GM12878 (cell line): ENCODE results near the gene PAIP2. TPM values are rescaled to one million over a fixed set of nuclear protein-coding genes. Genes with fewer than 3 reads are reported as not detected.

Source experiments
- ATAC-seq: fragments of 200-7000 bp; cut with Tn5 transposase; 3 replicates; pipeline ENCODE4 v1.9.1; 2020; ENCODE audit warnings: mild to moderate bottlenecking, moderate library complexity
- BruUV-seq: library from RNA; stranded (reverse); fragments of 400-500 nt; replicated peaks from 2 replicates; lab custom pipeline; 2021; lab: Mats Ljungman, UMichigan
- CTCF ChIA-PET: fragments of 300-600 bp; sonication (Branson Sonifier 250); formaldehyde crosslinking; extraction: SDS; loops from one replicate; lab custom pipeline; 2021; ENCODE audit warnings: inconsistent platforms; lab: Yijun Ruan, JAX
- POLR2A ChIA-PET: fragments of 350-600 bp; formaldehyde crosslinking; extraction: SDS; loops from one replicate; lab custom pipeline; 2021; ENCODE audit warnings: inconsistent platforms; lab: Charles Lee
- RAD21 ChIA-PET: fragments of 300-600 bp; sonication (Branson Sonifier 250); formaldehyde crosslinking; loops from one replicate; lab custom pipeline; 2023; ENCODE audit warnings: antibody characterized with exemption; ENCODE audit not compliant: unreplicated experiment; lab: Charles Lee
- SMC1A ChIA-PET: fragments of 300-600 bp; sonication (Branson Sonifier 250); formaldehyde crosslinking; loops from one replicate; lab custom pipeline; 2023; ENCODE audit not compliant: unreplicated experiment, uncharacterized antibody; lab: Charles Lee
- DNase-seq: peaks from one replicate; pipeline ENCODE4 v3.0.0-alpha.2; 2011; ENCODE audit warnings: low read depth, low spot score
- FAIRE-seq: peaks from 3 replicates; lab custom pipeline; 2011; peaks lifted over from hg19 to GRCh38; lab: Jason Lieb, UNC
- H2AFZ ChIP-seq: 2 replicates; pipeline ENCODE4 v1.6.0; 2011; ENCODE audit warnings: low read depth, low read length, control low read depth; ENCODE audit not compliant: control insufficient read depth
- H3K27ac ChIP-seq: 2 replicates; pipeline ENCODE4 v1.5.1; 2011; ENCODE audit warnings: control low read depth; ENCODE audit not compliant: control insufficient read depth, insufficient read depth
- H3K27me3 ChIP-seq, 2 experiments: replicated peaks in 1 of 2; 2 replicates each; pipeline versions ENCODE4 v1.6.0 to v1.6.1; 2011; ENCODE audit warnings: low read length in 1 of 2; ENCODE audit not compliant: control insufficient read depth in 2 of 2, insufficient read depth in 2 of 2
- H3K36me3 ChIP-seq, 2 experiments: 2 replicates each; pipeline ENCODE4 v1.5.1; 2011; ENCODE audit warnings: low read length in 1 of 2; ENCODE audit not compliant: control insufficient read depth in 2 of 2, insufficient read depth in 2 of 2
- H3K4me1 ChIP-seq: 2 replicates; pipeline ENCODE4 v1.6.1; 2011; ENCODE audit warnings: mild to moderate bottlenecking, low read length, moderate library complexity, mixed read lengths; ENCODE audit not compliant: control insufficient read depth, insufficient read depth
- H3K4me2 ChIP-seq: 2 replicates; pipeline ENCODE4 v1.6.0; 2011; ENCODE audit warnings: control low read depth; ENCODE audit not compliant: control insufficient read depth, insufficient read depth
- H3K4me3 ChIP-seq: fragments of 200-600 bp; sonication (generic); 2 replicates; pipeline ENCODE4 v1.5.1; 2016
- H3K79me2 ChIP-seq: 2 replicates; pipeline ENCODE4 v1.6.0; 2011; ENCODE audit warnings: low read length; ENCODE audit not compliant: control insufficient read depth, insufficient read depth
- H3K9ac ChIP-seq: 2 replicates; pipeline ENCODE4 v1.8.0; 2011; ENCODE audit warnings: low read length, control low read depth, mixed read lengths; ENCODE audit not compliant: control insufficient read depth, insufficient read depth
- H3K9me3 ChIP-seq: replicated peaks from 3 replicates; pipeline ENCODE4 v1.5.1; 2011; ENCODE audit warnings: mild to moderate bottlenecking, low read length; ENCODE audit not compliant: control insufficient read depth, insufficient read depth
- H4K20me1 ChIP-seq: 2 replicates; pipeline ENCODE4 v1.6.0; 2011; ENCODE audit not compliant: control insufficient read depth, insufficient read depth
- HDAC2 ChIP-seq: fragments of 200-600 bp; sonication (generic); IDR thresholded peaks from 2 replicates; pipeline ENCODE4 v1.6.1; 2017
- POLR2AphosphoS5 ChIP-seq: IDR thresholded peaks from 2 replicates; pipeline ENCODE4 v1.6.1; 2011; ENCODE audit warnings: mild to moderate bottlenecking, low read length, inconsistent platforms
- SMARCA5 ChIP-seq: fragments of 450-650 bp; IDR thresholded peaks from 2 replicates; pipeline ENCODE4 v1.6.1; 2017; ENCODE audit warnings: mild to moderate bottlenecking
- WGBS: methylation state at CpG from one replicate; pipeline ENCODE4 v1.1.6; 2016; ENCODE audit warnings: low lambda C conversion rate; ENCODE audit not compliant: insufficient replicate concordance, insufficient coverage; ENCODE audit errors: missing lambda C conversion rate; 5-methylcytosine and 5-hydroxymethylcytosine counted together
- in situ Hi-C: fragments of 300-500 bp; cut with MboI; formaldehyde crosslinking; loops from 9 replicates; pipeline ENCODE4 v1.14.3; 2018; ENCODE audit warnings: mixed read lengths
- intact Hi-C: fragments of 100-400 bp; cut with micrococcal nuclease; formaldehyde crosslinking; loops from one replicate; pipeline ENCODE4 v1.14.2; 2022; ENCODE audit not compliant: unreplicated experiment
- polyA plus RNA-seq, 11 experiments: library from polyadenylated mRNA; depleted of rRNA in 4 of 11; unstranded in 6 of 11; stranded (reverse) in 5 of 11; fragments of >200 nt; fragmentation: Nextera tagmentation in 4 of 11; fragmentation: Illumina TruSeq in 1 of 11; extraction: Ambion mirVana in 4 of 11; extraction: Trizol in 1 of 11; gene quantifications; 1 replicate in 1 of 11; 2 replicates in 10 of 11; pipeline versions ENCODE4 v1.2.1 to v1.2.3, GENCODE V29; 2011 to 2016; ENCODE audit warnings: inconsistent platforms in 2 of 11, missing spikeins in 2 of 11, low read depth in 1 of 11
- total RNA-seq, 4 experiments: library from RNA; depleted of rRNA in 3 of 4; stranded (reverse); fragments of >200 nt in 3 of 4; fragmentation: Illumina TruSeq in 1 of 4; extraction: Trizol in 1 of 4; gene quantifications; 2 replicates each; pipeline versions ENCODE4 v1.2.1 to v1.2.3, GENCODE V29; 2013 to 2021
- TF ChIP-seq, protein P1 (sequence below): IDR thresholded peaks from 2 replicates; pipeline ENCODE4 v1.6.1; 2011; ENCODE audit warnings: borderline replicate concordance, low read depth, mild to moderate bottlenecking, moderate library complexity, low read length; ENCODE audit not compliant: insufficient read depth, poor library complexity, severe bottlenecking

Gene PAIP2
- total and polyA plus RNA-seq, 10 of the 15 experiments (the other 5 are each of a cell fraction or from before 2014, with no cell fraction given) = 49.9 to 154 (median 102) TPM

DNA sequence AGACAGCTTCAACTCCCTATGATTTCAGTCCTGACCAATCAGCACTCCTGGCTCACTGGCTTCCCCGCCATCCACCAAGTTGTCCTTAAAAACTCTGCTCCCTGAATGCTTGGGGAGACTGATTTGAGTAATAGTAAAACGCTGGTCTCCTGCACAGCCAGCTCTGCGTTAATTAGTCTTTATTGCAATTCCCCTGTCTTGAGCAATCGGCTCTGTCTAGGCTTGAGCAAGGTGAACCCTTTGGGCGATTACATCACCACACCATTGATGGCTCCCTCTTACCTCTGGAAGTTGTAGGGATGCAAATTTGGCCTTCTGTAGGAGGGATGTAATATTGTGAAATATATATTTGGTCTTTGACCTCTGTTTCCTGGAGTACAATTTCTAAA, 44.4 kb downstream of the PAIP2 start:
- Histone ChIP-seq H3K9me3 (no peaks in the 10 kb centered on the region), H3K27ac (peak overlapping the region; percentile 62), H3K9ac (no peak overlapping the region), H3K4me3 (peak overlapping the region; percentile 19; the same call in 1 of the 2 replicates)
- ChIA-PET CTCF (interaction anchor here (0.9 to 3.2 kb wide), 4 partner anchors 12 to 135 kb away, joined by 3 to 15 read pairs (median 4); no protein-coding TSS in a partner anchor), SMC1A (interaction anchor here (1.0 to 3.9 kb wide), 7 partner anchors 13 to 135 kb away, joined by 3 to 19 read pairs (median 3); partner anchors contain the start of gene SPATA24)
- TF ChIP-seq HDAC2 (no peak), SMARCA5 (no peak), POLR2AphosphoS5 (peak; percentile 27; the same call in 1 of the 2 replicates)
- TF ChIP-seq, protein P1, sequence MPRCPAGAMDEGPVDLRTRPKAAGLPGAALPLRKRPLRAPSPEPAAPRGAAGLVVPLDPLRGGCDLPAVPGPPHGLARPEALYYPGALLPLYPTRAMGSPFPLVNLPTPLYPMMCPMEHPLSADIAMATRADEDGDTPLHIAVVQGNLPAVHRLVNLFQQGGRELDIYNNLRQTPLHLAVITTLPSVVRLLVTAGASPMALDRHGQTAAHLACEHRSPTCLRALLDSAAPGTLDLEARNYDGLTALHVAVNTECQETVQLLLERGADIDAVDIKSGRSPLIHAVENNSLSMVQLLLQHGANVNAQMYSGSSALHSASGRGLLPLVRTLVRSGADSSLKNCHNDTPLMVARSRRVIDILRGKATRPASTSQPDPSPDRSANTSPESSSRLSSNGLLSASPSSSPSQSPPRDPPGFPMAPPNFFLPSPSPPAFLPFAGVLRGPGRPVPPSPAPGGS = peak; percentile 84
- TF ChIP-seq, all 136 proteins: peak for 2
- H3K4me2 ChIP-seq = peak overlapping the region; percentile 51
- ATAC-seq (no peak), FAIRE-seq (no peak), DNase-seq (no peak)
- H3K79me2 ChIP-seq = peaks cover 42% of the 10 kb centered on the region
- H3K4me1 ChIP-seq = peaks cover 49% of the 10 kb centered on the region
- POLR2A ChIA-PET = interaction anchor here (0.5 to 6.8 kb wide), 5 partner anchors 10 to 113 kb away, joined by 3 to 74 read pairs (median 4); partner anchors contain the start of genes PAIP2 and SPATA24
- in situ Hi-C loops = no loop called here
- no peak overlapping the region for H2AFZ ChIP-seq
- WGBS = 58% methylated on average over 5 of the region's 5 CpGs
- no peaks in the 10 kb centered on the region for H4K20me1 ChIP-seq
- intact Hi-C loops = loop anchor here (5.0 kb wide), 1 partner anchor 189 kb away; the partner anchor contains the start of gene SIL1
- no peaks in the 10 kb centered on the region for H3K27me3 ChIP-seq
- no TSS peak for BruUV-seq
- H3K36me3 ChIP-seq = no peaks in the 10 kb centered on the region; a peak in 2 of 4 replicates
- RAD21 ChIA-PET = interaction anchor here (0.7 to 0.8 kb wide), 2 partner anchors 135 to 920 kb away, joined by 3 to 5 read pairs; no protein-coding TSS in a partner anchor
